CD4-positive, alpha-beta memory T cell (primary cell): Measurements from ENCODE around the gene EYA3. TPM values are rescaled to one million over a fixed set of nuclear protein-coding genes. Genes with fewer than 3 reads are reported as not detected.

Source experiments
- CTCF ChIA-PET: fragments of 350-600 bp; sonication (Branson Sonifier 250); formaldehyde crosslinking; loops from one replicate; lab custom pipeline; 2021; ENCODE audit warnings: inconsistent platforms; ENCODE audit not compliant: partially characterized antibody; lab: Charles Lee
- POLR2A ChIA-PET: fragments of 350-600 bp; sonication (Branson Sonifier 250); formaldehyde crosslinking; loops from one replicate; lab custom pipeline; 2021; ENCODE audit not compliant: partially characterized antibody; lab: Charles Lee
- DNase-seq, 5 donors: peaks; one replicate each; pipeline versions ENCODE4 v3.0.0 to v3.0.0-alpha.2; 2020 to 2022; ENCODE audit warnings: mixed read lengths in 1 of 5
- H3K27ac ChIP-seq: one replicate; pipeline ENCODE4 v1.7.0; 2013; ENCODE audit warnings: low read depth, low read length
- H3K27me3 ChIP-seq: 2 replicates; pipeline ENCODE4 v1.7.0; 2013; ENCODE audit warnings: mild to moderate bottlenecking, low read length, moderate library complexity; ENCODE audit not compliant: insufficient read depth
- H3K36me3 ChIP-seq: 2 replicates; pipeline ENCODE4 v1.7.0; 2013; ENCODE audit warnings: mild to moderate bottlenecking, low read length, moderate library complexity; ENCODE audit not compliant: insufficient read depth
- H3K4me1 ChIP-seq: 2 replicates; pipeline ENCODE4 v1.7.0; 2013; ENCODE audit warnings: mild to moderate bottlenecking, low read length, moderate library complexity; ENCODE audit not compliant: insufficient read depth
- H3K4me3 ChIP-seq, 2 donors: one replicate each; pipeline ENCODE4 v1.7.0; 2013; ENCODE audit warnings: low read length in 2 of 2, mild to moderate bottlenecking in 1 of 2
- H3K9me3 ChIP-seq, 2 donors: one replicate each; pipeline ENCODE4 v1.7.0; 2013; ENCODE audit warnings: low read length in 2 of 2, control low read depth in 1 of 2; ENCODE audit not compliant: control insufficient read depth in 1 of 2
- H3K27ac Mint-ChIP-seq, 7 donors: one replicate each; pipeline ENCODE4 v1.8.0; 2020 to 2021; ENCODE audit warnings: mixed read lengths in 7 of 7, mild to moderate bottlenecking in 6 of 7, inconsistent platforms in 3 of 7, moderate library complexity in 3 of 7
- H3K27me3 Mint-ChIP-seq, 2 donors: one replicate each; pipeline ENCODE4 v1.8.0; 2020 to 2021; ENCODE audit warnings: mixed read lengths in 2 of 2
- H3K36me3 Mint-ChIP-seq, 2 donors: one replicate each; pipeline ENCODE4 v1.8.0; 2020 to 2021; ENCODE audit warnings: mixed read lengths in 2 of 2, inconsistent platforms in 1 of 2, mild to moderate bottlenecking in 1 of 2
- H3K4me1 Mint-ChIP-seq, 4 donors: one replicate each; pipeline ENCODE4 v1.8.0; 2020 to 2021; ENCODE audit warnings: mixed read lengths in 4 of 4, mild to moderate bottlenecking in 1 of 4
- H3K4me3 Mint-ChIP-seq, 8 donors: one replicate each; pipeline ENCODE4 v1.8.0; 2020 to 2021; ENCODE audit warnings: mixed read lengths in 8 of 8, mild to moderate bottlenecking in 7 of 8, moderate library complexity in 6 of 8, inconsistent platforms in 3 of 8
- H3K9me3 Mint-ChIP-seq, 8 donors: one replicate each; pipeline ENCODE4 v1.8.0; 2020 to 2021; ENCODE audit warnings: mixed read lengths in 8 of 8, mild to moderate bottlenecking in 5 of 8, inconsistent platforms in 3 of 8, moderate library complexity in 1 of 8
- intact Hi-C: fragments of 100-400 bp; cut with micrococcal nuclease; formaldehyde crosslinking; loops from one replicate; pipeline ENCODE4 v1.15.1; 2023
- polyA plus RNA-seq, 2 donors: library from polyadenylated mRNA; unstranded; fragments of 300-500 nt; fragmentation: Illumina TruSeq; gene quantifications; one replicate each; pipeline ENCODE4 v1.2.3, GENCODE V29; 2021
- total RNA-seq, 2 experiments: library from RNA; stranded (reverse); gene quantifications; one replicate each; pipeline ENCODE4 v1.2.3, GENCODE V29; 2021

The EYA3 gene
- total and polyA plus RNA-seq, 4 experiments from 2014 or later = 4.8 to 22.6 (median 13.5) TPM

DNA sequence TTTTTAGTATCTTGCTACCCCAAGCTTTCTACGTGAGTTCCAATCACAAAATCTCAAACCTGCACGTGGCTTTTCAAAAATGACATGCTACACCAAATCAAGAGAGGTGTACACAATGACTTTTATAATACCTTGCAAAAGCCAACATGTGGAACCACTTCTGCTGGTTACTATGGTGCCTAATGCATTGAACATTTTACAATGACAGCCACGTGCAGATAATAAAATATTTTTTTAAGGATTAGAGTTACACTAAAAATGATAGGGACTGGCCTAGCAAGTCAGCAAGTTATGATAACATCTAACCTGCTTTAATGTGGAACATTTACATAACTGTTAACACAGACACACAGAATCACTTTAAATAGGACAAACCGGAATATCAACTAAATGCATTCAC, 30.2 kb downstream of the EYA3 start:
- Histone ChIP-seq H3K4me3 (no peak overlapping the region), H3K4me1 (peaks cover 38% of the 10 kb centered on the region), H3K27me3 (no peaks in the 10 kb centered on the region), H3K36me3 (no peaks in the 10 kb centered on the region), H3K9me3 (no peaks in the 10 kb centered on the region), H3K27ac (no peak overlapping the region)
- DNase-seq = no peak
- peak overlapping the region in 4 of 7 donors; percentile 43 to 82 (median 68) for H3K27ac Mint-ChIP-seq
- peak overlapping the region in 3 of 8 donors; percentile 7 to 70 (median 20) for H3K4me3 Mint-ChIP-seq
- H3K27me3 Mint-ChIP-seq = no peaks in the 10 kb centered on the region
- H3K36me3 Mint-ChIP-seq = peaks cover 11 to 12% of the 10 kb centered on the region in 2 donors
- POLR2A ChIA-PET = interaction anchor here (1.2 kb wide), 1 partner anchor 30 kb away, joined by 3 read pairs; the partner anchor contains the start of gene EYA3
- CTCF ChIA-PET = no interaction called here
- H3K9me3 Mint-ChIP-seq = peaks cover 0 to 2% (median 0%) of the 10 kb centered on the region in 8 donors
- intact Hi-C loops = no loop called here
- peaks cover 36 to 59% (median 46%) of the 10 kb centered on the region in 4 donors for H3K4me1 Mint-ChIP-seq

DNA sequence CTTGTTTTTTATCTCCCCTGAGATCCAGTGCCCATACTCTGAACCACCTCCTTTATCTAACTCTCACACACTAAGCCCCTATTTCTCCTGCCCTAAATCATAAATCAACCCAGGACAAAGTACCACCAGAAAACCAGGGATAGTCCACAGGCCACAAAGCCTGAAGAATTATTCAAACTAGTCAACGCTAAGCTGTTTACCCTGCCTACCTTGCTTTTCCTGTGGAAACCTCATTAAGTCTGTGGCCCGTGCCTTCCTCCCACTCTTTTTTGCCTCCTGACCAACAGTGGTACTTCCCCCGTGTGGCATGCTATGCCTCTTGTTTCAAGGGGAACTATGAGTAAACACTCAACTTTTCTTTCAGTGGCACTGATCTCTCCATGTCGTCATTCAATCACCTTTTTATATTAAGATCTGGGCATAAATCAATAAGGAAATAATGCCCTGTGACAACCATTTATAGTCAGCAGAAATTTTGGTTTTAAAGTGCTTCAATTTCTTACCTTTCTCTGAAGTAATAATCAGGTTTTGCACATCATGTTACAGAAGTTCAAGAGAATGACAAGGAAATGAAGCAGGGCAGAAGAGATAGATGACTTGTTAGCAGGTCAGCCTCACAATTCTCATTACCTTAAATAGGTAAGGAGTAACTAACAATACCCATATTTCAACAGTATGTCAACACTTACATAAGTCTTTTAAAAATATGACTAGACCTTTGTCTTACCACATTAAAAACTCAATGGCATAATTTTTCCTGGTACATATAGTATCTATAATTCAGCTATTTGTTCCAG, 32.1 kb downstream of the EYA3 start:
- POLR2A ChIA-PET = interaction anchor here (1.2 kb wide), 1 partner anchor 32 kb away, joined by 3 read pairs; no protein-coding TSS in a partner anchor
- Mint-ChIP-seq H3K4me3 (peak overlapping the region in 7 of 8 donors; percentile 19 to 78 (median 49)), H3K27me3 (no peaks in the 10 kb centered on the region), H3K9me3 (peaks cover 0 to 2% (median 0%) of the 10 kb centered on the region in 8 donors), H3K27ac (peak overlapping the region; percentile 75 to 95 (median 89)), H3K4me1 (peaks cover 31 to 49% (median 43%) of the 10 kb centered on the region in 4 donors), H3K36me3 (peaks cover 10 to 17% of the 10 kb centered on the region in 2 donors)
- CTCF ChIA-PET = no interaction called here
- H3K4me1 ChIP-seq = peaks cover 38% of the 10 kb centered on the region
- H3K4me3 ChIP-seq = no peak overlapping the region
- no peaks in the 10 kb centered on the region for H3K27me3 ChIP-seq
- intact Hi-C loops = no loop called here
- H3K36me3 ChIP-seq = no peaks in the 10 kb centered on the region
- peak overlapping the region; percentile 31 for H3K27ac ChIP-seq
- H3K9me3 ChIP-seq = no peaks in the 10 kb centered on the region
- peak; percentile 33 to 77 (median 45) for DNase-seq

DNA sequence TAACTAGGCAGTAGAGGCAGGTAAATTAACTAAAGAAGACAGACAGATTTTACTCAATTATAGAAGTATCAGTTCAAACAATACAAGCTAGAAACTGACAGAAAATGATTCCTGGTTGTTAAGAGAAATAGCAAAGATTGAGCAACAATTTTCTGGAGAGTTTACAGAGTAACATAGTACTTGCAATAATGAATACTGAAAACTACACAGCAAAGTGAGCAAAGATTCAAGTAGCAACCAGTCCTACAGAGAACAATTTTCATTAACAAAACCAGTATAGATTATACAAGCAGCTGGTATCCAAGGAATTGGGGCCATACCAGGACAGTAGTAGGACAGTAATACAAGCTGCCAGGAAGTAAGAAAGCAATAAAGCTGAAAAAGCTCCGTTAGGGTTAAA, 37.6 kb downstream of the EYA3 start:
- no peak overlapping the region for H3K4me3 ChIP-seq
- H3K36me3 Mint-ChIP-seq = peaks cover 26 to 33% of the 10 kb centered on the region in 2 donors
- ChIA-PET POLR2A (no interaction called here), CTCF (no interaction called here)
- H3K27me3 ChIP-seq = no peaks in the 10 kb centered on the region
- H3K9me3 ChIP-seq = no peaks in the 10 kb centered on the region
- peaks cover 7% of the 10 kb centered on the region for H3K36me3 ChIP-seq
- H3K4me3 Mint-ChIP-seq = no peak overlapping the region
- peaks cover 14 to 18% (median 15%) of the 10 kb centered on the region in 4 donors for H3K4me1 Mint-ChIP-seq
- no peak for DNase-seq
- no peaks in the 10 kb centered on the region for H3K27me3 Mint-ChIP-seq
- intact Hi-C loops = no loop called here
- H3K4me1 ChIP-seq = peaks cover 5% of the 10 kb centered on the region
- H3K9me3 Mint-ChIP-seq = no peaks in the 10 kb centered on the region
- no peak overlapping the region for H3K27ac ChIP-seq
- H3K27ac Mint-ChIP-seq = peak overlapping the region in 1 of 7 donors; percentile 0

DNA sequence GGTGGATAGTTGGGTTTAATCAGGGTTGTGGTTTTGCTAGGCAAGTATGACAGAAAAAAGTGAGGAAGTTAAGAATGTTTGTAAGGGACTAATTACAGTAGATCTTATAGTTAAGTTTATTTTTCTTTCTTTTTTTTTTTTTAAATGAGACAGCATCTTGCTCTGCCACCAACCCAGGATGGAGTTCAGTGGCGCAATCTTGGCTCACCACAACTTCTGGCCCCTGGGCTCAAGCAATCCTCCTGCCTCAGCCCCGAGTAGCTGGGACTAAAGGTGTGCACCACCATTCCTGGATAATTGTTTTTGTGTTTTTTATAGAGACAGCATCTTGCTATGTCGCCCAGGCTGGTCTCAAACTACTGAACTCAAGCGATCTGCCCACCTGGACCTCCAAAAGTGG, 41.7 kb downstream of the EYA3 start:
- Histone ChIP-seq H3K27me3 (no peaks in the 10 kb centered on the region), H3K4me1 (no peaks in the 10 kb centered on the region), H3K9me3 (no peaks in the 10 kb centered on the region), H3K36me3 (peaks cover 8% of the 10 kb centered on the region), H3K27ac (no peak overlapping the region), H3K4me3 (no peak overlapping the region)
- Mint-ChIP-seq H3K27ac (peak overlapping the region in 2 of 7 donors; percentile 17 to 29), H3K36me3 (peaks cover 32 to 35% of the 10 kb centered on the region in 2 donors), H3K27me3 (no peaks in the 10 kb centered on the region), H3K4me1 (peaks cover 0 to 6% (median 3%) of the 10 kb centered on the region in 4 donors), H3K9me3 (no peaks in the 10 kb centered on the region), H3K4me3 (no peak overlapping the region)
- POLR2A ChIA-PET = no interaction called here
- CTCF ChIA-PET = no interaction called here
- no peak for DNase-seq
- intact Hi-C loops = no loop called here

DNA sequence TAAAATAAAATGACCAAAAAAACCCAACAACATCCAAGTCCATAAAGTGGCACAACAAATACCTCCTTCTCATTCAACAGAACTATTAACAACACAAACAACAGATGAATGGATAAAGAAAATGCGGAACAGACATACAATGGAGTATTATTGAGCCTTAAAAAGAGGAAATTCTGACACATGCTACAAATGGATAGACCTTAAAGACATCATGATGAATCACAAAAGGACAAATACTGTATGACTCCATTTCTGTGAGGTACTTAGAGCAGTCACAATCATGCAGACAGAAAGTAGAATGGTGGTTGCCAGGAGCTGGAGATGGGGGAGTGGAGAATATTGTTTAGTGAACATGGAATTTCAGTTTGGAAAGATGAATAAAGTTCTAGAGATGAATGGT, 42.6 kb downstream of the EYA3 start:
- H3K27me3 ChIP-seq = no peaks in the 10 kb centered on the region
- no peaks in the 10 kb centered on the region for H3K9me3 ChIP-seq
- no peak overlapping the region for H3K27ac ChIP-seq
- H3K4me1 ChIP-seq = no peaks in the 10 kb centered on the region
- no peaks in the 10 kb centered on the region for H3K27me3 Mint-ChIP-seq
- intact Hi-C loops = no loop called here
- peaks cover 0 to 6% (median 3%) of the 10 kb centered on the region in 4 donors for H3K4me1 Mint-ChIP-seq
- CTCF ChIA-PET = no interaction called here
- H3K9me3 Mint-ChIP-seq = no peaks in the 10 kb centered on the region
- no peak for DNase-seq
- peaks cover 8% of the 10 kb centered on the region for H3K36me3 ChIP-seq
- no peak overlapping the region for H3K4me3 ChIP-seq
- H3K36me3 Mint-ChIP-seq = peaks cover 34 to 35% of the 10 kb centered on the region in 2 donors
- no peak overlapping the region for H3K4me3 Mint-ChIP-seq
- peak overlapping the region in 1 of 7 donors; percentile 17 for H3K27ac Mint-ChIP-seq
- POLR2A ChIA-PET = no interaction called here

DNA sequence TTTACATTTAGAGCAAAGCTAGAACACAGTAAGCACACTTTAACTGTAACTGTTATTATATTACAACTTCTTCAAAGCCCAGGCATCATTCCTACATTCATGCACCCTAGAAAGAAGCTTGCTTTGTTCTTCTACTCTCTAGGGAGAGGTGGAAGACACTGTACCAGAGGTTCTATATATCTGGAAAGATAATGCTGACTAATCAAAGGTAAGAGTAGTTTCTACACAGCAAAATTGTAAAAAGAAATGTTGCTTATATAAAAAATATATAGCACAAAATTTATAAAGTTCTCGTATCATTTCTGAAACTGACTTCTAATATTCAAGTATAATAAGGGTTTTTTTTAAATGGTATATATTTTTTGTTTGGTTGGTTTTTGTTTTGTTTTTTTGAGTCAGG, 44.0 kb downstream of the EYA3 start:
- H3K27ac Mint-ChIP-seq = no peak overlapping the region
- intact Hi-C loops = no loop called here

DNA sequence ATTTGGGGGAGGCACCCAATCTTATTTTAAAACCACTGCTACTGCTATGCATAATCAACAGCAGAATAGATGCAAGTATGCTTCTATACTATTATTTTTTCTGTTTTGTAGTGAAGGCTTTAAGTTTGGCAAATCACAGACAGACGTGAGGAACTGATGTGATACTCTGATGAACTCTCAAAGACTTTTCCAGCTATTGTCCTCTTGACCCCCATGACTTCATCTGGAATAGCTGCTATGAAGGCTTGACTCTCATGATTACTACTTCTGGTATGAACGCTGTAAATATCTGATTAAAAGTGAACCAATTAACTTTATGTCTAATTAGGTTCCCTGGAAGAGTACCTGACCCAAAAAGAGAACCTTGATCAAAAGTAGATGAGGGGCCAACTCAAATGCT, 49.1 kb downstream of the EYA3 start:
- Histone ChIP-seq H3K4me1 (no peaks in the 10 kb centered on the region), H3K27me3 (no peaks in the 10 kb centered on the region), H3K9me3 (no peaks in the 10 kb centered on the region), H3K4me3 (no peak overlapping the region), H3K27ac (no peak overlapping the region), H3K36me3 (peaks cover 11% of the 10 kb centered on the region)
- ChIA-PET POLR2A (no interaction called here), CTCF (no interaction called here)
- peaks cover 0 to 1% (median 0%) of the 10 kb centered on the region in 4 donors for H3K4me1 Mint-ChIP-seq
- no peak overlapping the region for H3K4me3 Mint-ChIP-seq
- no peaks in the 10 kb centered on the region for H3K9me3 Mint-ChIP-seq
- H3K36me3 Mint-ChIP-seq = peaks cover 47 to 53% of the 10 kb centered on the region in 2 donors
- intact Hi-C loops = no loop called here
- no peak overlapping the region for H3K27ac Mint-ChIP-seq
- H3K27me3 Mint-ChIP-seq = no peaks in the 10 kb centered on the region
- no peak for DNase-seq

More for the DNA sequence above, 44.0 kb downstream of the EYA3 start:
- no peaks in the 10 kb centered on the region for H3K27me3 ChIP-seq
- H3K4me3 Mint-ChIP-seq = no peak overlapping the region
- no peaks in the 10 kb centered on the region for H3K9me3 Mint-ChIP-seq
- H3K4me1 ChIP-seq = no peaks in the 10 kb centered on the region
- H3K4me3 ChIP-seq = no peak overlapping the region
- ChIA-PET POLR2A (no interaction called here), CTCF (no interaction called here)
- peaks cover 36 to 41% of the 10 kb centered on the region in 2 donors for H3K36me3 Mint-ChIP-seq
- no peaks in the 10 kb centered on the region for H3K27me3 Mint-ChIP-seq
- H3K36me3 ChIP-seq = peaks cover 14% of the 10 kb centered on the region
- no peak overlapping the region for H3K27ac ChIP-seq
- H3K4me1 Mint-ChIP-seq = peaks cover 0 to 7% (median 3%) of the 10 kb centered on the region in 4 donors
- no peak for DNase-seq
- H3K9me3 ChIP-seq = no peaks in the 10 kb centered on the region
